SJSA1 (cell line): ENCODE results near the gene LY6G6C. TPM values are rescaled to one million over a fixed set of nuclear protein-coding genes. Genes with fewer than 3 reads are reported as not detected.
A peak's percentile ranks its signal among the peaks of the same experiment; 100 is the strongest.

ENCODE experiments used
- DNase-seq, 2 experiments: peaks; one replicate each; pipeline ENCODE4 v3.0.0-alpha.2; 2015 to 2020; ENCODE audit warnings: low spot score in 2 of 2, low read depth in 1 of 2
- H3K27ac ChIP-seq: fragments of 250-450 bp; sonication (Bioruptor Pico); 2 replicates; pipeline ENCODE4 v1.5.1; 2020; ENCODE audit warnings: mild to moderate bottlenecking, moderate library complexity
- H3K27me3 ChIP-seq: fragments of 250-450 bp; sonication (Bioruptor Pico); replicated peaks from 2 replicates; pipeline ENCODE4 v1.5.1; 2020; ENCODE audit warnings: mild to moderate bottlenecking, moderate library complexity
- H3K36me3 ChIP-seq: fragments of 250-450 bp; sonication (Bioruptor Pico); 2 replicates; pipeline ENCODE4 v1.5.1; 2020; ENCODE audit warnings: mild to moderate bottlenecking
- H3K4me1 ChIP-seq: fragments of 250-450 bp; sonication (Bioruptor Pico); replicated peaks from 2 replicates; pipeline ENCODE4 v1.6.1; 2021; ENCODE audit warnings: mild to moderate bottlenecking
- H3K4me3 ChIP-seq: fragments of 250-450 bp; sonication (Bioruptor Pico); 2 replicates; pipeline ENCODE4 v1.5.1; 2020; ENCODE audit warnings: mild to moderate bottlenecking
- H3K9me3 ChIP-seq: fragments of 250-450 bp; sonication (Bioruptor Pico); replicated peaks from 2 replicates; pipeline ENCODE4 v1.5.1; 2020; ENCODE audit warnings: mild to moderate bottlenecking
- total RNA-seq: library from RNA; depleted of rRNA; stranded (reverse); fragments of >200 nt; shearing (Covaris generic); gene quantifications from 2 replicates; pipeline ENCODE4 v1.2.3, GENCODE V29; 2014; rRNA removed

The LY6G6C gene
- total RNA-seq, 1 experiment from 2014 or later = not detected

- H3K27me3 ChIP-seq = no peaks in the 10 kb centered on the region
- peak overlapping the region; percentile 36 for H3K4me3 ChIP-seq
- H3K36me3 ChIP-seq = peaks cover 5% of the 10 kb centered on the region
- no peak overlapping the region for H3K27ac ChIP-seq
- peak in 1 of 2 experiments; percentile 56 for DNase-seq
- H3K4me1 ChIP-seq = peaks cover 11% of the 10 kb centered on the region
- no peaks in the 10 kb centered on the region; the same call in 1 of the 2 replicates for H3K9me3 ChIP-seq
These were observed 40.3 kb downstream of the LY6G6C start for GRCh38 chr6:31681135-31681671.

- peak; percentile 74 to 86 for DNase-seq
These were observed 41.1 kb downstream of the LY6G6C start, which contains the start of gene LY6G5C for GRCh38 chr6:31680226-31681134. Gene LY6G5C, minus strand, starts transcription at chr6:31681067. Its CDS starts 694 bp downstream, at chr6:31680373.

GRCh38 chr6:31677955-31678354 lies 43.6 kb downstream of the LY6G6C start:
- no peak overlapping the region for H3K27ac ChIP-seq
- no peak overlapping the region for H3K4me3 ChIP-seq
- no peak for DNase-seq
- no peaks in the 10 kb centered on the region; the same call in 1 of the 2 replicates for H3K9me3 ChIP-seq
- H3K4me1 ChIP-seq = peaks cover 11% of the 10 kb centered on the region
- H3K27me3 ChIP-seq = no peaks in the 10 kb centered on the region
- H3K36me3 ChIP-seq = peaks cover 16% of the 10 kb centered on the region

More at GRCh38 chr6:31680226-31681134, 41.1 kb downstream of the LY6G6C start, which contains the start of gene LY6G5C:
- Histone ChIP-seq H3K27ac (no peak within 1 kb of the TSS), H3K4me1 (peaks cover 11% of the 10 kb centered on the region), H3K4me3 (peak within 1 kb of the TSS; percentile 36), H3K9me3 (no peaks in the 10 kb centered on the region; the same call in 1 of the 2 replicates), H3K36me3 (peaks cover 6% of the 10 kb centered on the region), H3K27me3 (no peaks in the 10 kb centered on the region)

GRCh38 chr6:31676904-31677303 lies 44.6 kb downstream of the LY6G6C start:
- Histone ChIP-seq H3K4me3 (no peak overlapping the region), H3K27me3 (no peaks in the 10 kb centered on the region), H3K9me3 (no peaks in the 10 kb centered on the region; the same call in 1 of the 2 replicates), H3K27ac (no peak overlapping the region), H3K4me1 (peaks cover 11% of the 10 kb centered on the region), H3K36me3 (peaks cover 27% of the 10 kb centered on the region)
- no peak for DNase-seq

GRCh38 chr6:31676322-31676903 lies 45.1 kb downstream of the LY6G6C start:
- no peak for DNase-seq
- no peak overlapping the region for H3K27ac ChIP-seq
- H3K4me3 ChIP-seq = no peak overlapping the region
- no peaks in the 10 kb centered on the region for H3K27me3 ChIP-seq
- peaks cover 10% of the 10 kb centered on the region for H3K4me1 ChIP-seq
- H3K36me3 ChIP-seq = peaks cover 32% of the 10 kb centered on the region
- no peaks in the 10 kb centered on the region; the same call in 1 of the 2 replicates for H3K9me3 ChIP-seq

GRCh38 chr6:31669676-31670075 lies 51.9 kb downstream of the LY6G6C start, which contains the start of gene LY6G5B:
Gene LY6G5B, plus strand, starts transcription at chr6:31669976. Its CDS starts 975 bp downstream, at chr6:31670951.
- H3K4me3 ChIP-seq = no peak within 1 kb of the TSS
- peaks cover 81% of the 10 kb centered on the region for H3K36me3 ChIP-seq
- DNase-seq = no peak
- H3K9me3 ChIP-seq = no peaks in the 10 kb centered on the region
- peaks cover 8% of the 10 kb centered on the region; the same call in 1 of the 2 replicates for H3K4me1 ChIP-seq
- no peaks in the 10 kb centered on the region for H3K27me3 ChIP-seq
- H3K27ac ChIP-seq = no peak within 1 kb of the TSS

Other genes with a start within 250 kb of the LY6G6C start
- gene MICB, start 223.6 kb downstream of the LY6G6C start, total RNA-seq = 32.7 and 60.0 TPM in 2 replicates
- gene MCCD1, start 192.8 kb downstream of the LY6G6C start, total RNA-seq = not detected in 2 replicates
- gene DDX39B, start 179.7 kb downstream of the LY6G6C start, total RNA-seq = 399 and 467 TPM in 2 replicates
- gene ATP6V1G2, start 175.1 kb downstream of the LY6G6C start, total RNA-seq = 0.13 TPM in 1 of 2 replicates, not detected in the other
- 21.0 and 22.3 TPM in 2 replicates for gene NFKBIL1, start 174.1 kb downstream of the LY6G6C start, total RNA-seq
- gene LTA, start 149.5 kb downstream of the LY6G6C start, total RNA-seq = not detected in 2 replicates
- not detected in 2 replicates for gene TNF, start 146.2 kb downstream of the LY6G6C start, total RNA-seq
- not detected in 2 replicates for gene LTB, start 139.3 kb downstream of the LY6G6C start, total RNA-seq
- gene LST1, start 135.5 kb downstream of the LY6G6C start, total RNA-seq = not detected in 2 replicates
- not detected in 2 replicates for gene NCR3, start 128.7 kb downstream of the LY6G6C start, total RNA-seq
- gene AIF1, start 106.5 kb downstream of the LY6G6C start, total RNA-seq = not detected in 2 replicates
- 36.1 and 68.6 TPM in 2 replicates for gene PRRC2A, start 101.0 kb downstream of the LY6G6C start, total RNA-seq
- 187 and 208 TPM in 2 replicates for gene BAG6, start 69.1 kb downstream of the LY6G6C start, total RNA-seq
- gene APOM, start 65.9 kb downstream of the LY6G6C start, total RNA-seq = 0.75 and 1.1 TPM in 2 replicates
- gene C6orf47, start 61.0 kb downstream of the LY6G6C start, total RNA-seq = 21.1 and 23.7 TPM in 2 replicates
- gene GPANK1, start 56.7 kb downstream of the LY6G6C start, total RNA-seq = 8.0 and 13.5 TPM in 2 replicates
- gene CSNK2B, start 55.7 kb downstream of the LY6G6C start, total RNA-seq = 270 and 293 TPM in 2 replicates
- gene LY6G5B, start 51.8 kb downstream of the LY6G6C start, total RNA-seq = 0.19 and 1.6 TPM in 2 replicates
- gene LY6G5C, start 40.7 kb downstream of the LY6G6C start, total RNA-seq = 1.6 TPM in 1 of 2 replicates, not detected in the other
- gene ABHD16A, start 18.4 kb downstream of the LY6G6C start, total RNA-seq = 37.6 and 47.5 TPM in 2 replicates
- not detected in 2 replicates for gene LY6G6F, start 14.9 kb downstream of the LY6G6C start, total RNA-seq
- not detected in 2 replicates for gene LY6G6D, start 6.4 kb downstream of the LY6G6C start, total RNA-seq
- not detected in 2 replicates for gene MPIG6B, start 1.6 kb upstream of the LY6G6C start, total RNA-seq
- 80.0 and 128 TPM in 2 replicates for gene DDAH2, start 7.6 kb upstream of the LY6G6C start, total RNA-seq
- 1,071 and 1,205 TPM in 2 replicates for gene CLIC1, start 14.8 kb upstream of the LY6G6C start, total RNA-seq
- gene MSH5, start 18.3 kb upstream of the LY6G6C start, total RNA-seq = 3.9 and 16.7 TPM in 2 replicates
- 1.4 TPM in 1 of 2 replicates, not detected in the other for gene SAPCD1, start 40.9 kb upstream of the LY6G6C start, total RNA-seq
- not detected in 2 replicates for gene VWA7, start 55.6 kb upstream of the LY6G6C start, total RNA-seq
- gene VARS1, start 74.0 kb upstream of the LY6G6C start, total RNA-seq = 23.1 and 39.5 TPM in 2 replicates
- 72.6 and 89.4 TPM in 2 replicates for gene LSM2, start 85.2 kb upstream of the LY6G6C start, total RNA-seq
- 0.78 and 0.87 TPM in 2 replicates for gene HSPA1L, start 93.5 kb upstream of the LY6G6C start, total RNA-seq
- gene HSPA1A, start 93.8 kb upstream of the LY6G6C start, total RNA-seq = 211 and 214 TPM in 2 replicates
- 218 and 257 TPM in 2 replicates for gene HSPA1B, start 106.0 kb upstream of the LY6G6C start, total RNA-seq
- gene NEU1, start 141.1 kb upstream of the LY6G6C start, total RNA-seq = 38.1 and 38.6 TPM in 2 replicates
- gene SLC44A4, start 157.3 kb upstream of the LY6G6C start, total RNA-seq = not detected in 2 replicates
- gene EHMT2, start 176.0 kb upstream of the LY6G6C start, total RNA-seq = 33.8 and 40.4 TPM in 2 replicates
- 0.53 and 2.0 TPM in 2 replicates for gene ZBTB12, start 180.3 kb upstream of the LY6G6C start, total RNA-seq
- 0.47 and 0.53 TPM in 2 replicates for gene C2, start 206.0 kb upstream of the LY6G6C start, total RNA-seq
- gene CFB, start 224.3 kb upstream of the LY6G6C start, total RNA-seq = 0.50 and 0.58 TPM in 2 replicates
- 69.4 and 134 TPM in 2 replicates for gene NELFE, start 237.2 kb upstream of the LY6G6C start, total RNA-seq
- gene SKIC2, start 237.4 kb upstream of the LY6G6C start, total RNA-seq = 34.5 and 35.5 TPM in 2 replicates